HL-60/S4 treated with retinoic acid at 250 ng/mL for 4 days and 3 days (cell line): Measurements from ENCODE around the gene PDE4D.
"Not testable (repeated sequence)": the region's sequence is repeated elsewhere in the genome, so short reads cannot be mapped to it uniquely, and the experiment has no call there.

Experiments used
- in situ Hi-C: fragments of 300-500 bp; cut with MboI; formaldehyde crosslinking; loops from 2 replicates; pipeline ENCODE4 v1.7.0; 2022; ENCODE audit warnings: low sequenced_read_pairs

Gene PDE4D

GRCh38 chr5:59317023-59317773 lies 576.3 kb downstream of the PDE4D start:
- in situ Hi-C loops: no loop called here

- in situ Hi-C loops: no loop called here
These were observed 581.3 kb downstream of the PDE4D start for GRCh38 chr5:59312223-59312622.

GRCh38 chr5:59308685-59309084 lies 584.8 kb downstream of the PDE4D start:
- in situ Hi-C loops: not testable (repeated sequence)

GRCh38 chr5:59303289-59303716 lies 590.2 kb downstream of the PDE4D start:
- in situ Hi-C loops: not testable (repeated sequence)

GRCh38 chr5:59302509-59302908 lies 591.0 kb downstream of the PDE4D start:
- in situ Hi-C loops: not testable (repeated sequence)

GRCh38 chr5:59301727-59302126 lies 591.8 kb downstream of the PDE4D start:
- in situ Hi-C loops: no loop called here

GRCh38 chr5:59300930-59301329 lies 592.6 kb downstream of the PDE4D start:
- in situ Hi-C loops: no loop called here

GRCh38 chr5:59299006-59299405 lies 594.5 kb downstream of the PDE4D start:
- in situ Hi-C loops: no loop called here

GRCh38 chr5:59296317-59297264 lies 596.9 kb downstream of the PDE4D start:
- in situ Hi-C loops: no loop called here

- in situ Hi-C loops: no loop called here
These were observed 599.8 kb downstream of the PDE4D start for GRCh38 chr5:59293700-59294099.

GRCh38 chr5:59291941-59292340 lies 601.6 kb downstream of the PDE4D start:
- in situ Hi-C loops: no loop called here

- in situ Hi-C loops: no loop called here
These were observed 605.6 kb downstream of the PDE4D start for GRCh38 chr5:59287884-59288283.

GRCh38 chr5:59287361-59287760 lies 606.2 kb downstream of the PDE4D start:
- in situ Hi-C loops: no loop called here

GRCh38 chr5:59286510-59286909 lies 607.0 kb downstream of the PDE4D start:
- in situ Hi-C loops: no loop called here

- in situ Hi-C loops: no loop called here
These were observed 608.1 kb downstream of the PDE4D start for GRCh38 chr5:59285300-59286016.

GRCh38 chr5:59282726-59283125 lies 610.8 kb downstream of the PDE4D start:
- in situ Hi-C loops: no loop called here

- in situ Hi-C loops: no loop called here
These were observed 613.5 kb downstream of the PDE4D start for GRCh38 chr5:59279979-59280378.

- in situ Hi-C loops: no loop called here
These were observed 616.6 kb downstream of the PDE4D start for GRCh38 chr5:59276917-59277372.

GRCh38 chr5:59276325-59276675 lies 617.2 kb downstream of the PDE4D start:
- in situ Hi-C loops: no loop called here

GRCh38 chr5:59275510-59276324 lies 617.8 kb downstream of the PDE4D start:
- in situ Hi-C loops: no loop called here
